ENCODE data around the gene ZSCAN20. TPM values are rescaled to one million over a fixed set of nuclear protein-coding genes. Genes with fewer than 3 reads are reported as not detected.
"Not testable (repeated sequence)": the region's sequence is repeated elsewhere in the genome, so short reads cannot be mapped to it uniquely, and the experiment has no call there.

Gene ZSCAN20
- total RNA-seq, 1 experiment from 2014 or later = 5.5 TPM

GRCh38 chr1:33482412-33482811 is 10.0 kb downstream of the ZSCAN20 start:
- DNase-seq (ENCODE audit: low read depth) = no peak

GRCh38 chr1:33488624-33489023 is 16.2 kb downstream of the ZSCAN20 start:
- no peak for DNase-seq (ENCODE audit: low read depth)

GRCh38 chr1:33494929-33495328 is 22.5 kb downstream of the ZSCAN20 start:
- DNase-seq (ENCODE audit: low read depth) = no peak

- DNase-seq (ENCODE audit: low read depth) = no peak
Measured at GRCh38 chr1:33497410-33497809, 25.0 kb downstream of the ZSCAN20 start.

- DNase-seq (ENCODE audit: low read depth) = no peak
Measured at GRCh38 chr1:33500547-33500946, 28.1 kb downstream of the ZSCAN20 start.

GRCh38 chr1:33501309-33501708 is 28.9 kb downstream of the ZSCAN20 start:
- no peak for DNase-seq (ENCODE audit: low read depth)

GRCh38 chr1:33501774-33502173 is 29.3 kb downstream of the ZSCAN20 start:
- DNase-seq (ENCODE audit: low read depth) = no peak

- peak; percentile 42 for DNase-seq (ENCODE audit: low read depth)
Measured at GRCh38 chr1:33502726-33503125, 30.3 kb downstream of the ZSCAN20 start.

- DNase-seq (ENCODE audit: low read depth) = no peak
Measured at GRCh38 chr1:33503506-33503905, 31.1 kb downstream of the ZSCAN20 start.

- no peak for DNase-seq (ENCODE audit: low read depth)
Measured at GRCh38 chr1:33507661-33508060, 35.2 kb downstream of the ZSCAN20 start.

- DNase-seq (ENCODE audit: low read depth) = no peak
Measured at GRCh38 chr1:33508151-33508550, 35.7 kb downstream of the ZSCAN20 start.

- not testable (repeated sequence) for DNase-seq (ENCODE audit: low read depth)
Measured at GRCh38 chr1:33509276-33509675, 36.8 kb downstream of the ZSCAN20 start.

- DNase-seq (ENCODE audit: low read depth) = no peak
Measured at GRCh38 chr1:33512226-33513011, 40.0 kb downstream of the ZSCAN20 start.

- DNase-seq (ENCODE audit: low read depth) = no peak
Measured at GRCh38 chr1:33515112-33515511, 42.7 kb downstream of the ZSCAN20 start.

GRCh38 chr1:33515607-33516006 is 43.2 kb downstream of the ZSCAN20 start:
- DNase-seq (ENCODE audit: low read depth) = no peak

GRCh38 chr1:33516428-33516827 is 44.0 kb downstream of the ZSCAN20 start:
- DNase-seq (ENCODE audit: low read depth) = no peak

GRCh38 chr1:33516891-33517567 is 44.6 kb downstream of the ZSCAN20 start:
- DNase-seq (ENCODE audit: low read depth) = no peak

GRCh38 chr1:33517596-33518250 is 45.3 kb downstream of the ZSCAN20 start:
- peak; percentile 38 for DNase-seq (ENCODE audit: low read depth)

GRCh38 chr1:33519240-33519884 is 46.9 kb downstream of the ZSCAN20 start:
- no peak for DNase-seq (ENCODE audit: low read depth)

- DNase-seq (ENCODE audit: low read depth) = no peak
Measured at GRCh38 chr1:33524586-33524985, 52.1 kb downstream of the ZSCAN20 start.

- no peak for DNase-seq (ENCODE audit: low read depth)
Measured at GRCh38 chr1:33527934-33528333, 55.5 kb downstream of the ZSCAN20 start.

GRCh38 chr1:33529957-33530356 is 57.5 kb downstream of the ZSCAN20 start:
- no peak for DNase-seq (ENCODE audit: low read depth)

All from RPMI7951 (cell line).